ENCODE results near the gene CADM1.

DNA sequence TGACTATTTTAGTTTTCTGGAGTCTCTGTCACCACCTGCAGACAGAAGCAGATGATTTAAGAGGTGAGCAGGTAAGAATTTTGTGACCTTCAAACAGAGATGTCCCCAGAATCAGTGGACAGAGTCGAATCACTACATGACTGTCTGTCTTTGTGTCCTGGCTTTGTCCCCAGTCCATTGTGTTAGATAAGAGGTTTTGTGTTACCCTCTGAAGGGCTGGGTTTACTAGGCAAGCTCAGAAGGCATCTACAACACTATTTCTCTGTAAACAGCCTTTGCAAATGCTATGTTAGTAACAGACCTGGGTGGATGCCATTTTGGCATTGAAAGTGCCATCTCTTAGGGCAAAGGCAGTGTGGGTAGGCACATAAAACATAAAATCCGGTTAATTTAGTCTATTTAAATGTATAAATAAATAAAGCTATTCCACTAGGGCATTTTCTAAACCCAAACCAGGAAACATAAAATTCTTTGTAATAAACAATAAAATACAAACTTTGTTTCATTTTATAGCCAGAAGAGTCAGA, 40.3 kb upstream of the CADM1 start:
- no peak for TF ChIP-seq POLR2A (IDR thresholded peaks at IDR 0.05)
- TF ChIP-seq, protein P1, sequence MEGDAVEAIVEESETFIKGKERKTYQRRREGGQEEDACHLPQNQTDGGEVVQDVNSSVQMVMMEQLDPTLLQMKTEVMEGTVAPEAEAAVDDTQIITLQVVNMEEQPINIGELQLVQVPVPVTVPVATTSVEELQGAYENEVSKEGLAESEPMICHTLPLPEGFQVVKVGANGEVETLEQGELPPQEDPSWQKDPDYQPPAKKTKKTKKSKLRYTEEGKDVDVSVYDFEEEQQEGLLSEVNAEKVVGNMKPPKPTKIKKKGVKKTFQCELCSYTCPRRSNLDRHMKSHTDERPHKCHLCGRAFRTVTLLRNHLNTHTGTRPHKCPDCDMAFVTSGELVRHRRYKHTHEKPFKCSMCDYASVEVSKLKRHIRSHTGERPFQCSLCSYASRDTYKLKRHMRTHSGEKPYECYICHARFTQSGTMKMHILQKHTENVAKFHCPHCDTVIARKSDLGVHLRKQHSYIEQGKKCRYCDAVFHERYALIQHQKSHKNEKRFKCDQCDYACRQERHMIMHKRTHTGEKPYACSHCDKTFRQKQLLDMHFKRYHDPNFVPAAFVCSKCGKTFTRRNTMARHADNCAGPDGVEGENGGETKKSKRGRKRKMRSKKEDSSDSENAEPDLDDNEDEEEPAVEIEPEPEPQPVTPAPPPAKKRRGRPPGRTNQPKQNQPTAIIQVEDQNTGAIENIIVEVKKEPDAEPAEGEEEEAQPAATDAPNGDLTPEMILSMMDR (IDR thresholded peaks at IDR 0.05), result no peak

Measured in heart left ventricle (tissue), 13 donors.